Adrenal gland (tissue), 5 donors: ENCODE measurements around the gene SMTNL2.

Source experiments
- CTCF ChIP-seq, 6 experiments: fragments of 450-650 bp in 4 of 6; fragments of 200-600 bp in 2 of 6; sonication (generic) in 1 of 6; IDR thresholded peaks; 1 replicate in 5 of 6; 2 replicates in 1 of 6; pipeline versions ENCODE4 v1.5.1 to v1.8.0; 2016 to 2021; ENCODE audit warnings: antibody characterized with exemption in 6 of 6, mild to moderate bottlenecking in 2 of 6, moderate library complexity in 1 of 6
- POLR2A ChIP-seq, 2 donors: fragments of 450-650 bp; IDR thresholded peaks; one replicate each; pipeline ENCODE4 v1.6.1; 2017; ENCODE audit warnings: antibody characterized with exemption in 2 of 2, mild to moderate bottlenecking in 2 of 2, moderate library complexity in 1 of 2
- donor health status: DM: no; HTN: no; CAD: no.

DNA sequence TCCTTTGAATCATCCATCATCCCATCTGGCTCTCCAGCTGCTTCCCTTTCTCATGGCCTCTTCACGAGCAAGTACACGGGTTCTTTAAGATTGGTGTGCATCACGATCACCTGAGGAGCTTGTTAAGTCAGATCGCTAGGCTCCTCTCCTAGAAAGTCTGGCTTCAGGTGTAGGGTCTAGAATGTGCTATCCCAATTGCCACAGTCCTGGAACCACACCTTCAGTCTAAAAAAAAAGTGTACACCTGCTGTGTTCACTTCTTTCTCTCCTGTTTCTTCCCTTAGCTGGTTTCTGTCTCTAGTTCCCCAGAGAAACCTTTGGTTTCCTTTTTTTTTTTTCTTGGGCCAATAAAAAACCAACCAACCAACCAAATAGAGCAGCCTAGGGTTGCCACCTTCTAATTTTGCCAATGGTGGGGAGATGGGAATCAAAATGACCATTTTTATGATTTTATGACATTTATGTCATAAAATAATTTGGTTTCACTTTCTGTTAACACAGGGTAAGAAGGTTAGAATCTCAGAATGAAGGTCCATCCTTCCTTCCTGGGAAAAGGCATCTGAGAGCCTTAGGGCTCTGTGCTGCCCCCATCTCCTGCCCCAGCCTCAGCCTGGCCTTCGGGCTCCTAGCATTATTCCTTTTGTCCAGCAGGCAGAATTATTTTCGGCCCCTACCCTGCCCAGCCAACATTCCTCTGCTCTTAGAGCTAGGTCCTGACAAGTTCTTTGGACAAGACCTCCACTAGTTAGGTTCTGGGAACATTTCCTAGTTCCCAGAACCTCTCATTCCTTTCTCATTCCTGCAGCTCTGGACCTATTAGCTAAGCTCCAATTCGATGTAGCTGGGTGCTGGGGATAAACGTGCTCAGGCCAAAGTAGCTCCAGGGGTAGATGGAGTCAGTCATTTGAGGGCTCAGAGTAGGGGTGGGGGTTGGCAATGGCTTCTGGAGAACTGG is 22.0 kb upstream of the SMTNL2 start:
- TF ChIP-seq POLR2A (IDR thresholded peaks at IDR 0.05) (no peak), CTCF (IDR thresholded peaks at IDR 0.05) (no peak)
